GM18517 (cell line): ENCODE data around the gene SAMSN1.

Source experiments
- ATAC-seq: cut with Tn5 transposase; IDR thresholded peaks from one replicate; pipeline ENCODE4 v1.9.1; 2021; ENCODE audit warnings: mild to moderate bottlenecking, moderate library complexity; ENCODE audit not compliant: unreplicated experiment

Gene SAMSN1

DNA sequence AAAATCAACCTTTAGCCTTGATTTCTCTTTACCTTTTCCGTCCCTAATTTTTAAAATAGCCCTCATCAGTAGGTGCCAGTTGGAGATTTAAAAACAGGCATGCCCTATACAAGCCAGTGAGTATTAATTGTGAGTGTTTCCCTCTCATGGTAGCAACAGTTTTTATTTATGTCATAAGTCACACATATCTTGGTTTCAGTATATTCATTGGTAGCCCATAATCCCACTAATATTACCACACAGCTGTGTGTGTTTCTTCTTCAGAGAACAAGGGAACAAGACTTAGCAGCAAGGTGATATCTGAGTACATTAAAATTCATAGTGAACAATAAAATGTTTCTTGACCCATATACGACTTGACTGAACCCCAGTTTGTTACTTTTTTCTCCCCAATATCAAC, 94.6 kb downstream of the SAMSN1 start:
- ATAC-seq, result no peak

- ATAC-seq, result no peak
Observed at GRCh38 chr21:14448784-14449183, 97.3 kb downstream of the SAMSN1 start.

GRCh38 chr21:14438211-14438610, 107.9 kb downstream of the SAMSN1 start:
- no peak for ATAC-seq

- ATAC-seq, result no peak
Observed at GRCh38 chr21:14435423-14435822, 110.7 kb downstream of the SAMSN1 start.
